HEK293T (cell line): ENCODE results near the gene KRT74.

Experiments
- CTCF ChIA-PET: fragments of 350-600 bp; formaldehyde crosslinking; extraction: SDS; loops from one replicate; lab custom pipeline; 2021; ENCODE audit warnings: antibody characterized with exemption, inconsistent platforms; lab: Yijun Ruan, JAX
- POLR2A ChIA-PET: fragments of 350-600 bp; formaldehyde crosslinking; extraction: SDS; loops from one replicate; lab custom pipeline; 2020; ENCODE audit warnings: antibody characterized with exemption, inconsistent platforms; lab: Yijun Ruan, JAX
- DNase-seq: peaks from one replicate; pipeline ENCODE4 v3.0.0; 2012; ENCODE audit warnings: mixed read lengths; ENCODE audit errors: extremely low spot score
- ARNT ChIP-seq: fragments of 450-650 bp; IDR thresholded peaks from 2 replicates; pipeline ENCODE4 v1.6.1; 2017; ENCODE audit warnings: mild to moderate bottlenecking
- BHLHE40 ChIP-seq: fragments of 450-650 bp; IDR thresholded peaks from 2 replicates; pipeline ENCODE4 v1.6.1; 2016; ENCODE audit warnings: mild to moderate bottlenecking, moderate library complexity, borderline replicate concordance
- CTBP1 ChIP-seq: fragments of 450-650 bp; IDR thresholded peaks from 2 replicates; pipeline ENCODE4 v1.6.1; 2016; ENCODE audit warnings: borderline replicate concordance
- ELF4 ChIP-seq: fragments of 450-650 bp; IDR thresholded peaks from 2 replicates; pipeline ENCODE4 v1.6.1; 2017; ENCODE audit warnings: antibody characterized with exemption
- FOXA1 ChIP-seq: fragments of 450-650 bp; IDR thresholded peaks from 2 replicates; pipeline ENCODE4 v1.6.1; 2016; ENCODE audit warnings: mild to moderate bottlenecking
- FOXK2 ChIP-seq: fragments of 450-650 bp; IDR thresholded peaks from 2 replicates; pipeline ENCODE4 v1.6.1; 2016; ENCODE audit warnings: mild to moderate bottlenecking
- FOXM1 ChIP-seq: fragments of 450-650 bp; IDR thresholded peaks from 2 replicates; pipeline ENCODE4 v1.6.1; 2017; ENCODE audit warnings: mild to moderate bottlenecking, borderline replicate concordance
- HDGF ChIP-seq: fragments of 450-650 bp; IDR thresholded peaks from 2 replicates; pipeline ENCODE4 v1.6.1; 2017; ENCODE audit warnings: antibody characterized with exemption, borderline replicate concordance
- L3MBTL2 ChIP-seq: fragments of 450-650 bp; conservative IDR thresholded peaks from 2 replicates; pipeline ENCODE4 v1.6.1; 2016; ENCODE audit warnings: mild to moderate bottlenecking
- LEF1 ChIP-seq: fragments of 450-650 bp; IDR thresholded peaks from 2 replicates; pipeline ENCODE4 v1.6.1; 2017; ENCODE audit warnings: mild to moderate bottlenecking, borderline replicate concordance
- NFRKB ChIP-seq: fragments of 450-650 bp; IDR thresholded peaks from 2 replicates; pipeline ENCODE4 v1.6.1; 2016; ENCODE audit warnings: mild to moderate bottlenecking, moderate library complexity
- SP1 ChIP-seq: fragments of 450-650 bp; IDR thresholded peaks from 2 replicates; pipeline ENCODE4 v1.6.1; 2017
- SUZ12 ChIP-seq: fragments of 450-650 bp; IDR thresholded peaks from 2 replicates; pipeline ENCODE4 v1.6.1; 2016; ENCODE audit warnings: mild to moderate bottlenecking
- TARDBP ChIP-seq: fragments of 450-650 bp; IDR thresholded peaks from 2 replicates; pipeline ENCODE4 v1.6.1; 2016
- ZNF384 ChIP-seq: fragments of 450-650 bp; IDR thresholded peaks from 2 replicates; pipeline ENCODE4 v1.6.1; 2016
- TF ChIP-seq, protein P1 (sequence below): fragments of 450-650 bp; IDR thresholded peaks from 2 replicates; pipeline ENCODE4 v1.6.1; 2016

The KRT74 gene

DNA sequence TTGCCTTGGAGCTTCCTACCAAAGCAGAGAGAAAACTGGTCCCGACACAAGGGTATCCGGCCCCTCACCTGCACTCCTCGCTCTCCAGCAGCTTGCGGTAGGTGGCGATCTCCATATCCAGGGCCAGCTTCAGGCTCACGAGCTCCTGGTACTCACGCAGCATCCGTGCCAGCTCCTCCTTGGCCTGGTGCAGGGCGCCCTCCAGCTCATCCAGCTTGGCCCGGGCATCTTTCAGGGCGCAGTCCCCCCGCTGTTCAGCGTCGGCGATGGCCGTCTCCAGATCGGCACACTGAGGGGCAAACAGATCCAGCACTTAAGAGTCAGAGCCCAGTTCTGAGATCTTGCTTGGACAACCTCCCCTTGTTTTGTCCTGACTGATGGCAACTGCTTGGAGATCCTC is 13.9 kb upstream of the KRT74 start:
- POLR2A ChIA-PET, result no interaction called here
- no peak for DNase-seq
- CTCF ChIA-PET, result interaction anchor here (0.9 to 1.7 kb wide), 2 partner anchors 278 to 283 kb away, joined by 3 to 4 read pairs; no protein-coding TSS in a partner anchor
- TF ChIP-seq ARNT, result no peak
- TF ChIP-seq FOXK2, result no peak
- TF ChIP-seq HDGF, result no peak
- no peak for TF ChIP-seq L3MBTL2
- TF ChIP-seq SUZ12, result no peak
- no peak for TF ChIP-seq ZNF384
- TF ChIP-seq TARDBP, result no peak
- no peak for TF ChIP-seq NFRKB

DNA sequence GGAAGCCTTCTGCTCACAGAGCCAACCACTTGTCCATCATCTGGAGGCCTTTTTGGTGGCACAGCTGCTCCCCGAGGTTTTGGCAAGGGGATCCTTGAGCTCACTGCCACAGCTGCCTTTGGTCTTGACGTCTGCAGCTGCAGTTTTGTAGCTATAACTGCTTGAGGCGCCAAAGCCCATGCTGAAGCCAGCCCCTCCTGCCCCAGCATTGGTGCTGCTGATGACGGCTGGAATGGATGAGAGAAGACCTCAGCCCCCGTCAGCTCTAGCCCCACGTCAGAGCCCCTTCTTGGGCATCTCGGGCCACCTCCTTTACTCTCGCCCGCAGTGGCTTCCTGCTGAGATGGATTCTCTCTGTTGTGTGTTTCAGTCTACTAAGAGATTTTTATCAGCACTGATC is 12.3 kb upstream of the KRT74 start:
- no peak for DNase-seq
- TF ChIP-seq CTBP1, result no peak
- no peak for TF ChIP-seq SUZ12
- TF ChIP-seq, protein P1, sequence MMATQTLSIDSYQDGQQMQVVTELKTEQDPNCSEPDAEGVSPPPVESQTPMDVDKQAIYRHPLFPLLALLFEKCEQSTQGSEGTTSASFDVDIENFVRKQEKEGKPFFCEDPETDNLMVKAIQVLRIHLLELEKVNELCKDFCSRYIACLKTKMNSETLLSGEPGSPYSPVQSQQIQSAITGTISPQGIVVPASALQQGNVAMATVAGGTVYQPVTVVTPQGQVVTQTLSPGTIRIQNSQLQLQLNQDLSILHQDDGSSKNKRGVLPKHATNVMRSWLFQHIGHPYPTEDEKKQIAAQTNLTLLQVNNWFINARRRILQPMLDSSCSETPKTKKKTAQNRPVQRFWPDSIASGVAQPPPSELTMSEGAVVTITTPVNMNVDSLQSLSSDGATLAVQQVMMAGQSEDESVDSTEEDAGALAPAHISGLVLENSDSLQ, result no peak
- no peak for TF ChIP-seq ARNT
- no peak for TF ChIP-seq NFRKB
- no peak for TF ChIP-seq L3MBTL2
- no peak for TF ChIP-seq SP1
- TF ChIP-seq FOXA1, result no peak
- TF ChIP-seq BHLHE40, result no peak
- no peak for TF ChIP-seq HDGF
- TF ChIP-seq ELF4, result no peak
- TF ChIP-seq FOXK2, result no peak
- no peak for TF ChIP-seq ZNF384
- no peak for TF ChIP-seq FOXM1
- no peak for TF ChIP-seq LEF1
- no peak for TF ChIP-seq TARDBP
- CTCF ChIA-PET, result interaction anchor here (0.6 to 2.0 kb wide), 3 partner anchors 271 to 433 kb away, joined by 3 to 10 read pairs (median 4); no protein-coding TSS in a partner anchor
- POLR2A ChIA-PET, result interaction anchor here (0.7 kb wide), 1 partner anchor 285 kb away, joined by 3 read pairs; no protein-coding TSS in a partner anchor

DNA sequence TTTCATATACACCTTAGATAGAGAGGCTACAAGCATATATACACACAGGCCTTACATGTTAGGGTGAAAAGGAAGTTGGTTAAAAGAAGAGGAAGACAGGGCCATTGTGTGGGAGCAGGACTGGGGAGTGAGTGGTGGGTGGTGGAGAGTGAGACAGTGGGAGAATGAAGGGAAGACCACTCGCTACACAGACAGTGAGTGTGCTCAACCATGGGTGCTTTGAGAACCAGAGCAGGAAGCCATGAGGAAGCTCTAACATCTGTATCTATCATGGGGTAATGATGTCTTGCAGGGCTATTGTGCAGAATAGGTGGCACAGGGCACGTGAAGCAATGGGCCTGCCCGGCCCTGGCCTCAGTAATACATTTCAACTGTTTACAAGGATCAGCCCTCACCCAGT is 11.4 kb upstream of the KRT74 start:
- ChIA-PET POLR2A (no interaction called here), CTCF (interaction anchor here (2.0 kb wide), 1 partner anchor 286 kb away, joined by 10 read pairs; no protein-coding TSS in a partner anchor)
- DNase-seq, result no peak
- TF ChIP-seq NFRKB (no peak), FOXA1 (no peak), FOXK2 (no peak), SP1 (no peak), L3MBTL2 (no peak), TARDBP (no peak), BHLHE40 (no peak), ELF4 (no peak), LEF1 (no peak)
- TF ChIP-seq, protein P1, result no peak

DNA sequence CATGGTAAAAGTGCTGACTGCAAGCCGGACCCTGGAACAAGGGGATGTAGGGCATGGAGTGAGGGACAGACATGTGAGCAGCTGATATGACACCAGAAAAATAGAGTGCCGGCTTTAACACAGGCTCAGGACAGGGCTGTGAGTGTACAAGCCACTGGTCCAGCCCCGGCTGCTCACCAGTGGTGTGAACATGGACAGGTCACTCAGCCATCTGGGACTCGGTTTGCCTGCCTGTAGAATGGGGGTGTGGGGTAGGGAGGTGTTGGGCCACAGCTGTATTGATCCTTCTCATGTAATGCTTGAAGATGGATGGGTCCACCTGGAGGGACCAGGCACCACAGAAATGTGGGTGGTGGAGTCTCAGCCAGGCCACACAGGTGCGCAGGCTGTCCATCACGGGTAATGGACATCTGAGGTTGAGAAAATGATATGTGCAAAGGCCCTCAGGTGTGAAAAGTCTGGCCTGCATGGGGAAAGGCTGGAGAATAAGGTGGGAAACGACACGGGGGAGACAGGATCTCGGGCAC is 10.6 kb upstream of the KRT74 start:
- no peak for TF ChIP-seq FOXA1
- TF ChIP-seq ARNT, result no peak
- no peak for TF ChIP-seq SUZ12
- no peak for TF ChIP-seq SP1
- no peak for TF ChIP-seq LEF1
- no peak for TF ChIP-seq CTBP1
- TF ChIP-seq NFRKB, result no peak
- TF ChIP-seq FOXK2, result no peak
- TF ChIP-seq ZNF384, result no peak
- no peak for TF ChIP-seq L3MBTL2
- no peak for TF ChIP-seq TARDBP
- TF ChIP-seq ELF4, result no peak
- TF ChIP-seq FOXM1, result no peak
- TF ChIP-seq, protein P1, result no peak
- no peak for TF ChIP-seq BHLHE40
- TF ChIP-seq HDGF, result no peak
- ChIA-PET POLR2A (no interaction called here), CTCF (interaction anchor here (1.6 to 2.0 kb wide), 2 partner anchors 281 to 286 kb away, joined by 4 to 10 read pairs; no protein-coding TSS in a partner anchor)
- DNase-seq, result no peak

DNA sequence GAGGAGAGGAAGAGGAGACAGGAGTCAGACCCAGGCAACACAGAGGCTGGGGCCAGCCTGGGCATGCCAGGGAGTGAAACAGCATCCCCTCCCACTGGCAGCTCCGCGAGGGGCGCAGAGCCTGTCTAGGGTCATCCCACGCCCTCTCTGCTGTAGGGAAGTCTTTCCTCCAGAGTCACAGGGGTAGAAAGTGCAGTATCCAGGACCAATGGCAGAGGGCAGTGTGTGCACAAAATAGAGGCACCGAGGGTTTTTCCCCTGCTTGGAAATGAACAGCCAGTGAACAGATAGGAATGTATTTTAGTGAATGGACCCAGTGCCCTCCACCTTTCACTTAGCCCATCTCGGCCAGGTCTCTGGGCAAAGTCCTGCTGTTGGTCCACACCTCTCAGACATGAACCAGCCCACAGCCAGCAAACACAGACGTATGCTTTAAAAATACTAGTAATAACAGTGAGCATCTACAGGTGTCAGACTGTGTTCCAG is 9.4 kb upstream of the KRT74 start:
- TF ChIP-seq FOXA1 (no peak), LEF1 (no peak), BHLHE40 (no peak), FOXK2 (no peak), SUZ12 (no peak), ARNT (no peak), HDGF (no peak), L3MBTL2 (no peak), TARDBP (no peak), SP1 (no peak), ZNF384 (no peak), NFRKB (no peak), CTBP1 (no peak), FOXM1 (no peak), ELF4 (no peak)
- TF ChIP-seq, protein P1, result no peak
- CTCF ChIA-PET, result interaction anchor here (1.0 to 1.6 kb wide), 6 partner anchors 74 to 361 kb away, joined by 3 to 5 read pairs (median 4); no protein-coding TSS in a partner anchor
- peak; percentile 73 for DNase-seq
- POLR2A ChIA-PET, result no interaction called here
